GM21381 (cell line): Measurements from ENCODE around the gene TOX2.
"Not testable (repeated sequence)": the region's sequence is repeated elsewhere in the genome, so short reads cannot be mapped to it uniquely, and the experiment has no call there.

ENCODE experiments used
- ATAC-seq: cut with Tn5 transposase; IDR thresholded peaks from one replicate; pipeline ENCODE4 v1.9.1; 2021; ENCODE audit warnings: mild to moderate bottlenecking, moderate library complexity; ENCODE audit not compliant: unreplicated experiment

Gene TOX2

DNA sequence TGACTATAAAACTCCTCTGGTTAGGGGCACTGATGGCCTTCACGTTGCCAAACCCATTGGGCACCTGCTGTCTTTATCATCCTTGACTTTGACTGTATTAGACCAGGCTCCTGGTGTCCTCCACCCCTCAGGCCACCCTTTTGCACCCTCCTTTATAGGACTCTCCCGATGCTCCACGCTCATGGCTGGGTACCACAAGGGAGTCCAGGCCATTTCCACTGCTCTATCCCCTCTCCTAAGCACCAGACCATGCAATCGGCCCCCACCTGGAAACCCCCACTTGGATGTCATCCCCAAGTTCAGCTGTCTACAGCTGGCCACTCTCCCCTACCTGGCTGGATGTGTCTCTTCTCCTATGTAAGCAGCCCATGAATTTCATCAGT is 115.2 kb downstream of the TOX2 start:
- no peak for ATAC-seq

DNA sequence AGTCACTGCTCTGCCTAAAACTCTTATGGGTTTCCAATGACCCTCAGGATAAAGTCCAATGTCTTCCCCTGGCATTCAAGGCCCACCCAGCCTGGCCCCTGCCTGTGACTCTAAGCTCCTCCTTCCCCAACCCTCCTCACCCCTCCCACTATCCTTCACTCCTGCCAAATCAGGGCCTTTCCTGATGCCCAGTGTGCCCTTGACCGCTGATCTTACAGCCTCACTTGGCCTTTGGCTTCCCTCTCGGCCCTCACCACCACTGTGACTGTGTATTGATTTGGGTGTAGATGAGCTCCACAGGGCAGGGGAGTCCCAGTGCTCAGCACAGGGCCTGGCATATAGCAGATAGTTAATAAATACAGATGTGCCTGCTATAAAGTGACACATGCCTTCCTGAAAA is 115.7 kb downstream of the TOX2 start:
- no peak for ATAC-seq

DNA sequence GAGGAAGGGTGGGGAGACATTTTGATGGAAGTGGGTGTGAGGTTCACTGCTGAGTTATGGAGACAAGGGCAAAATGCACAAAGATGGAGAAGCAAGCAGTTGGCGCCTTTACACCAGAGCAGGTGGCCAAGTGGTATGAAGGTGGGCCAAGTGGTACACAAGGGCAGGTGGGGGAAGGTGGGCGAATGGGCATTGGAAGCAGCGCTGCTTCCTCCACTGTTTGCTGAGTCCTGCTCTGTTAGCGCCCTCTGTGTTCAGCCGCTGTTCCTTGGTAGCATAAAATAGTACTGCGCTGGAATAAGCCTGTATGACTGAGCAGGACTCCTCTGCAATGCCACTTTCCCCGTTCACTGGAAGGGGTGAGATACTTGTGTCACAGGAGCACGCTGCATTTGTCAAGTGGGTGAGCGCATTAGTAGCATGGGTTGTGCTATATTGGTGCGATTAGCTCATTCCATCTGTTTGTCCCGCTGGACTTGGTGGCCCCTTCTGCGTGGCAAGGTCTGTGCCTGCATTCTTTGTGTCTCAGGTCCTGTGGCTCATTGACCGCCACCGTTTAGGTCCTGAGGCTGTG is 116.4 kb downstream of the TOX2 start:
- no peak for ATAC-seq

- ATAC-seq: no peak
These were observed 117.3 kb downstream of the TOX2 start for GRCh38 chr20:44031781-44032582.

- ATAC-seq: no peak
These were observed 118.1 kb downstream of the TOX2 start for GRCh38 chr20:44032583-44033331.

DNA sequence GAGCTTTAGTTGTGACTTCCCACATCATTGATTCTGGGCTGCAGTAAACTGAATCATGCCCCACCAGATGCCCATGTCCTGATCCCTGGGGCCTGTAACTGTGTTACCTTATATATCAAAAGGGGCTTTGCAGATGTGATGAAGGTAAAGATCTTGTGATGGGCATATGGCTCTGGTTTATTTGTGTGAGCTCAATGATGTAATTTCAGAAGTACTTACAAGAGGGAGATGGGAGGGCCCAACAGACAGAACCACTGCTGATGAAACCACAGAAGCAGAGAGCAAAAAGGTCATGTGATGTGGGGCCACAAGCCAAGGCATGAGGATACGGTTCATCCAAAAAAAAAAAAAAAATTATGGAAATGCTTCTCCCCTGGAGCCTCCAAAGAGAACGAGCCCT is 118.7 kb downstream of the TOX2 start:
- ATAC-seq: no peak

- ATAC-seq: no peak
These were observed 119.2 kb downstream of the TOX2 start for GRCh38 chr20:44033873-44034272.

DNA sequence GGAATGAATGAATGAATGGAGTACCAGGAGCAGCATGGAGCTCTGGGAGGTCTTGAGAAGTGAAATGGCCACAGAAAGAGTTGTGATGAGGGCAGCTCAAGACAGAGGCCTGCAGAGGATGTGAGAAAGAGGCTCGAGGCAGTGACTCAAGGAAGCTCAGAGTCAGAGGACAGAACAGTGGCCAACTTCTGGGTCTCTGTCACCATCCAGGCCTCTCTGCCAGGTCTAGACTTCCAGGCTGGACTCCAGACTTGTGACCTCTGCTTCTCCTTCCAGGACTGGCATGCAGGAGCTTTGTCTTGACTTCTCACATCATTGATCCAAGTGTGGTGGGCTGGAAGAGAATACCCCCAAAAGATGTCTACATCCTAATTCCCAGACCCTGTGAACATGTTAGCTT is 119.8 kb downstream of the TOX2 start:
- ATAC-seq: no peak

DNA sequence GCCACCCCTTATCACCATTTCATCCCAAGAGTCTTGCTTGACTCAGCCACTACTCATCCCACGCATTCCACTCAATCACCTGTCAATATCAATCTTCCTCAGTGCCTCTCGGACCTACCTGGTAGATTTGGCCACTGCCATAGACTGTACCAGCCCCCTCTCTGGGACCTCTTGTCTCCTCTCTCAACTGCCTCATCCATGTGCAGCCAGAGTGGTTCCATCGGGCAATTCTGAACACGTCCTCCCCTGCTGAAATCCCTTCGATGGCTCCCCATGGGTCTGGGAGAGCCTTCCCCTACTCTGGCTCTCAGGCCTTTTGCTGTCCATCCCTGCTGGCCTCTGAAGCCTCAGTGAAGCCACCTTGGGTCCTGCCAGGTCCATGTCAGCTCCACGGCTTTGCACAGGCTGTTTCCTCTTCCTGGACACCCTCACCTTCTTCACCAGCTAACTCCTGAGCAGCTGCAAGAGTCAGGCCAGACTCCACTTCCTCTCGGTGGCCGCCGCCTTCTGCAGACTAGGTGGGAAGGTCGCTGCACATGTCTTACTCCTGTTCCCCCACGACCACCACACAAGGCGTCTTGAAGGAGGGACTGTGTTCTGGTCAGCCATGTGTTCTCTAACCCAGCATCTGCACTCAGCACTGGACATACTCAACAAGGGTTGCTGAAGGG is 120.4 kb downstream of the TOX2 start:
- ATAC-seq: no peak

GRCh38 chr20:44035924-44036323 is 121.3 kb downstream of the TOX2 start:
- no peak for ATAC-seq

GRCh38 chr20:44036441-44036840 is 121.8 kb downstream of the TOX2 start:
- ATAC-seq: no peak

- ATAC-seq: no peak
These were observed 124.0 kb downstream of the TOX2 start for GRCh38 chr20:44038681-44039123.

GRCh38 chr20:44039147-44039546 is 124.5 kb downstream of the TOX2 start:
- no peak for ATAC-seq

GRCh38 chr20:44039741-44040140 is 125.1 kb downstream of the TOX2 start:
- no peak for ATAC-seq

- ATAC-seq: no peak
These were observed 125.7 kb downstream of the TOX2 start for GRCh38 chr20:44040202-44040915.

GRCh38 chr20:44041001-44041400 is 126.3 kb downstream of the TOX2 start:
- ATAC-seq: no peak

GRCh38 chr20:44044712-44045111 is 130.1 kb downstream of the TOX2 start:
- not testable (repeated sequence) for ATAC-seq

DNA sequence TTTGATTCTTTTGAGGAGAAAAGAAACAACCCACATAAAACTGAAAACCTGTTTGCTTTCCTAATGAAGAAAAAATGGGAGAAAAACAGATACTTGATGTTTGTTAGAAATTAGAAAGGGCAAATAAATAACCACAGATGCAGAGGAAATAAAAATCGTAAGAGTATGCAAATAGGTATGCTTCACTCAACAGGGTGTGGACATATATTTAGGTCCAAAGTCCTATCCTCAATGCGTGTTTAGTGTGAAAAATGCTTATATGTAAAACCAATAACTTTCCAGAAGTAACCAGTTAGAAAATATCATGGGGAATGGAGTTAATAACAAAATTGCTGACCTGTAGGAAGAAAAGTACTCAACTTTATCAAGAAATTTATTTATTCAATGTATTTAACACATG is 135.7 kb downstream of the TOX2 start:
- ATAC-seq: no peak

DNA sequence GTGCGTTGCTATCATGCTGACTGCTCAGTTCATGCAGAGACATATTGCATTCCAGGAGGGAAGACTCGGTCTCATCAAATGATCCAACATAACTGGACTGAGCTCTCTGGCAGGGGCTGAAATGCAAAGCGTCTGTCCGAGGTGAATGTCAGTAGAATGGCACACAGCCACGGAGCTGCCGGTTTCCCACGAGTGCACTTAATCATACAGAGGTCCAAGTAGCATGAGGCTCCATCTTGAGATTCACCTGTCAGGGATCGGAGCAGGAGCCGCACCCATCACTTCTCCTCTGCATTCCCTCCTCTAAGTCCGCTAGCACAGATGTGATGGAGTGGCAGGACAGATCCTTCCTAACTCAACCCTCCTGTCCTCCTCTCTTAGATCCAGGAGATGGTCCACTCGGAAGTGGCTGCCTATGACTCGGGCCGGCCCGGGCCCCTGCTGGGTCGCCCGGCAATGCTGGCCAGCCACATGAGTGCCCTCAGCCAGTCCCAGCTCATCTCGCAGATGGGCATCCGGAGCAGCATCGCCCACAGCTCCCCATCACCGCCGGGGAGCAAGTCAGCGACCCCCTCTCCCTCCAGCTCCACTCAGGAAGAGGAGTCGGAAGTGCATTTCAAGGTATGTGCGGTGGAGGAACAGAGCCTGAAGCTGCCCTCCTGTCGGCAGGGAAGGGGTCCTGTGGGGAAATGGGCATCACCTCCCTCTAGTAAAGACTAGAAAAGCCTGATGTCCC is 136.4 kb downstream of the TOX2 start:
- no peak for ATAC-seq

DNA sequence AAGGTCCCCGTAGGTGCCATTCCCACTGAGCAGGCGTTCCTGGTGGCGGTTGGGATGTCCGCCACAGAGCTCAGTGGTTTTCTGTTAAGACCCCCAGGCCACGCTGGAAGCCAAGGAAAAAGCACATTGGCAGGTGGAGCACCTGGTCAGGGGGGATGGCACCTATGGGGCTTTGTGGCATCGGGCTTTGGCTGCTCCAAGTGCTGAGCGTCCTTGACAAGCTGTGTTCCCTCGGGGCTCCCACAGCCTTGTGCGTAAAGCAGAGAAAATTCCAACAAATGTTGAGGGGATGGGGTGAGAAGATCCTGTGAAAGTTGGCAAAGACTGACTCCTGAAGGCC is 137.0 kb downstream of the TOX2 start:
- no peak for ATAC-seq
